Measurements from ENCODE around the gene BMPER.

BMPER gene

DNA sequence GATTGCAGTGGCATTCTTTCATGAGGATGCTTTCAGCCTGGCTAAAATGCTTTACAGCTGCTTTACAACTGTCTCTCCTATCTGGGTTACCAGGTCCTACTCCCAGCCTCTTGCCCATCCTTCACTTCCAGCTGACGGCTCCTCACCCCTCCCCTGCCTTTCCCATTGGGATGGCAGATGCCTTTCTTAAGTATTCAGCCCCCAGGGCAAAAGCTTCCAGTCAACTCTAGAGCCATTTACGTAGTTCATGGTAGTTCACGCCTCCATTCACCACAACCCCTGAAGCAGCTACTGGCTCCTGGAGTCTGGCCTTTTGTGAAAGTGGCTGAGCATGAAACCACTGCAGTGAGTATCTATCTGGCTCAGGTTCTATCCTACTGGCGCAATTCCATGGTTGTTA, 17.2 kb upstream of the BMPER start:
- Histone ChIP-seq H3K4me3 (ENCODE audit: low read depth, low read length) (no peak overlapping the region), H3K36me3 (ENCODE audit: control insufficient read depth in 2 of 2, insufficient read depth in 1 of 2, low read length in 2 of 2) (no peaks in the 10 kb centered on the region), H3K27ac (ENCODE audit: extremely low read depth, low read depth, low read length) (no peak overlapping the region), H3K9me3 (ENCODE audit: control insufficient read depth, insufficient read depth, low read depth, low read length) (no peaks in the 10 kb centered on the region), H3K4me1 (ENCODE audit: control insufficient read depth, insufficient read depth, low read length) (no peaks in the 10 kb centered on the region)
- POLR2A ChIA-PET = interaction anchor here (1.4 kb wide), 1 partner anchor 16 kb away, joined by 4 read pairs; no protein-coding TSS in a partner anchor
- CTCF ChIA-PET = interaction anchor here (0.6 to 1.5 kb wide), 11 partner anchors 15 to 749 kb away, joined by 3 to 5 read pairs (median 3); no protein-coding TSS in a partner anchor
- TF ChIP-seq OSR2 (tag by site-specific recombination; IDR thresholded peaks at IDR 0.05) = peak; percentile 60; the same call in 1 of the 2 replicates
- TF ChIP-seq, protein P1, sequence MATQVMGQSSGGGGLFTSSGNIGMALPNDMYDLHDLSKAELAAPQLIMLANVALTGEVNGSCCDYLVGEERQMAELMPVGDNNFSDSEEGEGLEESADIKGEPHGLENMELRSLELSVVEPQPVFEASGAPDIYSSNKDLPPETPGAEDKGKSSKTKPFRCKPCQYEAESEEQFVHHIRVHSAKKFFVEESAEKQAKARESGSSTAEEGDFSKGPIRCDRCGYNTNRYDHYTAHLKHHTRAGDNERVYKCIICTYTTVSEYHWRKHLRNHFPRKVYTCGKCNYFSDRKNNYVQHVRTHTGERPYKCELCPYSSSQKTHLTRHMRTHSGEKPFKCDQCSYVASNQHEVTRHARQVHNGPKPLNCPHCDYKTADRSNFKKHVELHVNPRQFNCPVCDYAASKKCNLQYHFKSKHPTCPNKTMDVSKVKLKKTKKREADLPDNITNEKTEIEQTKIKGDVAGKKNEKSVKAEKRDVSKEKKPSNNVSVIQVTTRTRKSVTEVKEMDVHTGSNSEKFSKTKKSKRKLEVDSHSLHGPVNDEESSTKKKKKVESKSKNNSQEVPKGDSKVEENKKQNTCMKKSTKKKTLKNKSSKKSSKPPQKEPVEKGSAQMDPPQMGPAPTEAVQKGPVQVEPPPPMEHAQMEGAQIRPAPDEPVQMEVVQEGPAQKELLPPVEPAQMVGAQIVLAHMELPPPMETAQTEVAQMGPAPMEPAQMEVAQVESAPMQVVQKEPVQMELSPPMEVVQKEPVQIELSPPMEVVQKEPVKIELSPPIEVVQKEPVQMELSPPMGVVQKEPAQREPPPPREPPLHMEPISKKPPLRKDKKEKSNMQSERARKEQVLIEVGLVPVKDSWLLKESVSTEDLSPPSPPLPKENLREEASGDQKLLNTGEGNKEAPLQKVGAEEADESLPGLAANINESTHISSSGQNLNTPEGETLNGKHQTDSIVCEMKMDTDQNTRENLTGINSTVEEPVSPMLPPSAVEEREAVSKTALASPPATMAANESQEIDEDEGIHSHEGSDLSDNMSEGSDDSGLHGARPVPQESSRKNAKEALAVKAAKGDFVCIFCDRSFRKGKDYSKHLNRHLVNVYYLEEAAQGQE (tag by site-specific recombination; IDR thresholded peaks at IDR 0.05) = no peak
- TF ChIP-seq ZBTB17 (tag by site-specific recombination; IDR thresholded peaks at IDR 0.05) = no peak

DNA sequence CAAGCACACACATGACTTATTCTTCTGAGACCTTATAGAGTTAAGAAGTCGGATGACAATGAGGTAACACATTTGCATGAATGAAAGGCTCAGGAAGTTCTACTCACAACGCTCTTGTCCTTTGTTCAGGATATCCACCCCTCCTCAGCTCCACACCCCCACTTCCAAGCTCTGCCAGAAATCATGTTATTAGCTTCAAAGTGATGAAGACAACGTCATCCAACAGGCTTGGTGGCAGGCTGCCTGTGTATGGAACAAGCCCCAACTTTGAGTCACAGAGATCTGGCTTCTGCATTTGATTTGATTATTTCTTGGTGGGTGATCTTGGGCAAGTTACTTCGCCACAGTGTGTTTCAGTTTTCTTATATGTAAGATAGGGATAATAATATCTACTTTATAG, 12.4 kb upstream of the BMPER start:
- Histone ChIP-seq H3K4me1 (ENCODE audit: control insufficient read depth, insufficient read depth, low read length) (no peaks in the 10 kb centered on the region), H3K36me3 (ENCODE audit: control insufficient read depth in 2 of 2, insufficient read depth in 1 of 2, low read length in 2 of 2) (no peaks in the 10 kb centered on the region), H3K27ac (ENCODE audit: extremely low read depth, low read depth, low read length) (no peak overlapping the region), H3K9me3 (ENCODE audit: control insufficient read depth, insufficient read depth, low read depth, low read length) (no peaks in the 10 kb centered on the region), H3K4me3 (ENCODE audit: low read depth, low read length) (no peak overlapping the region)
- POLR2A ChIA-PET = no interaction called here
- CTCF ChIA-PET = no interaction called here
- TF ChIP-seq ZNF221 (tag by site-specific recombination; IDR thresholded peaks at IDR 0.05; ENCODE audit: borderline replicate concordance) (no peak), ZNF223 (tag by site-specific recombination; IDR thresholded peaks at IDR 0.05) (no peak), ZNF19 (tag by site-specific recombination; IDR thresholded peaks at IDR 0.05; ENCODE audit: low read depth) (no peak), ZNF324 (tag by site-specific recombination; IDR thresholded peaks at IDR 0.05) (no peak), ZNF2 (tag by site-specific recombination; IDR thresholded peaks at IDR 0.05) (no peak), ZFP69B (tag by site-specific recombination; IDR thresholded peaks at IDR 0.05) (no peak), GLI4 (tag by site-specific recombination; IDR thresholded peaks at IDR 0.05) (no peak), ZNF777 (tag by site-specific recombination; IDR thresholded peaks at IDR 0.05; ENCODE audit: borderline replicate concordance) (no peak), ZNF785 (tag by site-specific recombination; IDR thresholded peaks at IDR 0.05) (no peak), BCL11B (tag by site-specific recombination; IDR thresholded peaks at IDR 0.05; ENCODE audit: low read depth) (no peak), ZNF596 (tag by site-specific recombination; IDR thresholded peaks at IDR 0.05) (no peak), ZNF274 (IDR thresholded peaks at IDR 0.05; ENCODE audit: low read length) (no peak), ZNF274 (tag by site-specific recombination; IDR thresholded peaks at IDR 0.05; ENCODE audit: borderline replicate concordance) (no peak), ZNF37A (tag by site-specific recombination; IDR thresholded peaks at IDR 0.05) (no peak), BCL11A (tag by site-specific recombination; IDR thresholded peaks at IDR 0.05; ENCODE audit: low read depth) (no peak), PRDM1 (tag by site-specific recombination; IDR thresholded peaks at IDR 0.05) (no peak), ZNF366 (tag by site-specific recombination; conservative IDR thresholded peaks at IDR 0.05) (no peak), ZNF335 (tag by site-specific recombination; conservative IDR thresholded peaks at IDR 0.05) (no peak)
- TF ChIP-seq, protein P2, sequence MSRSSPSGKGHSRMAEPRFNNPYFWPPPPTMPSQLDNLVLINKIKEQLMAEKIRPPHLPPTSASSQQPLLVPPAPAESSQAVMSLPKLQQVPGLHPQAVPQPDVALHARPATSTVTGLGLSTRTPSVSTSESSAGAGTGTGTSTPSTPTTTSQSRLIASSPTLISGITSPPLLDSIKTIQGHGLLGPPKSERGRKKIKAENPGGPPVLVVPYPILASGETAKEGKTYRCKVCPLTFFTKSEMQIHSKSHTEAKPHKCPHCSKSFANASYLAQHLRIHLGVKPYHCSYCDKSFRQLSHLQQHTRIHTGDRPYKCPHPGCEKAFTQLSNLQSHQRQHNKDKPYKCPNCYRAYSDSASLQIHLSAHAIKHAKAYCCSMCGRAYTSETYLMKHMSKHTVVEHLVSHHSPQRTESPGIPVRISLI (tag by site-specific recombination; IDR thresholded peaks at IDR 0.05) = no peak
- TF ChIP-seq, protein P3, sequence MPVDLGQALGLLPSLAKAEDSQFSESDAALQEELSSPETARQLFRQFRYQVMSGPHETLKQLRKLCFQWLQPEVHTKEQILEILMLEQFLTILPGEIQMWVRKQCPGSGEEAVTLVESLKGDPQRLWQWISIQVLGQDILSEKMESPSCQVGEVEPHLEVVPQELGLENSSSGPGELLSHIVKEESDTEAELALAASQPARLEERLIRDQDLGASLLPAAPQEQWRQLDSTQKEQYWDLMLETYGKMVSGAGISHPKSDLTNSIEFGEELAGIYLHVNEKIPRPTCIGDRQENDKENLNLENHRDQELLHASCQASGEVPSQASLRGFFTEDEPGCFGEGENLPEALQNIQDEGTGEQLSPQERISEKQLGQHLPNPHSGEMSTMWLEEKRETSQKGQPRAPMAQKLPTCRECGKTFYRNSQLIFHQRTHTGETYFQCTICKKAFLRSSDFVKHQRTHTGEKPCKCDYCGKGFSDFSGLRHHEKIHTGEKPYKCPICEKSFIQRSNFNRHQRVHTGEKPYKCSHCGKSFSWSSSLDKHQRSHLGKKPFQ (tag by site-specific recombination; IDR thresholded peaks at IDR 0.05) = no peak
